IPS-15b (cell line): ENCODE results near the gene B4GALT5.
"Not testable (repeated sequence)": the region's sequence is repeated elsewhere in the genome, so short reads cannot be mapped to it uniquely, and the experiment has no call there.

Experiments
- H3K27me3 ChIP-seq: one replicate; pipeline ENCODE4 v1.6.1; 2013; ENCODE audit warnings: low read length; ENCODE audit not compliant: control insufficient read depth, insufficient read depth
- H3K36me3 ChIP-seq: one replicate; pipeline ENCODE4 v1.6.1; 2013; ENCODE audit warnings: low read length; ENCODE audit not compliant: control insufficient read depth, insufficient read depth
- H3K4me1 ChIP-seq: one replicate; pipeline ENCODE4 v1.6.1; 2013; ENCODE audit warnings: mild to moderate bottlenecking, low read length; ENCODE audit not compliant: control insufficient read depth, insufficient read depth
- H3K4me3 ChIP-seq: one replicate; pipeline ENCODE4 v1.5.1; 2013; ENCODE audit warnings: low read depth, low read length
- H3K9ac ChIP-seq: one replicate; pipeline ENCODE4 v1.6.1; 2013; ENCODE audit warnings: low read depth, mild to moderate bottlenecking, low read length
- H3K9me3 ChIP-seq: one replicate; pipeline ENCODE4 v1.6.1; 2013; ENCODE audit warnings: mild to moderate bottlenecking, low read length; ENCODE audit not compliant: control insufficient read depth, insufficient read depth

The B4GALT5 gene

DNA sequence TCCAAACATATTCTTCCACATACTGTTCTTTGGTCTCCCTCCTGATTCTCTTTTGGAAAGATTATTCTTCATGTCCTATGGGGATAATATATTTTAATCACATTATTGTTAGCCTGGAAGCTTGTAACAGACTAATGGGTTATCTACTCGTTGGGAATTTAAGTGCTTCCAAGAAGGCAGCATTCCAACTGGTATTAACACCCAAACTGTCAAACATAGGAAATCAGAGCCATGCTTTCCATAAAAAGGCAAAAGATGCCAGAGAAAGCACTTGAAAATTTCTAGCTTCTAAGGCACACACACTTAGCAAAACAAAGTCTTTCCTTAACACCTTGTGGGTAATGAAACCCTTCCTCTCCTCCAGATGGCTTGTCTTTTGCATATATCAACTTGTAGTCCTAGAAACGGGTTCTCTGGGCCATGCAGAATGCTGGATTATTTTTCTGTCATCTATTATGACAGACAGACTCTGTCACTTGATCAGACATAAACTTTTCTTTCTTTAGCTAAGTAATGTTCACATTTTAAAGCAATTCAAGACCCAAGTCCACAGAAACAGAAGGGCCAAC is 41.5 kb downstream of the B4GALT5 start:
- Histone ChIP-seq H3K4me1 (peaks cover 35% of the 10 kb centered on the region), H3K27me3 (no peaks in the 10 kb centered on the region), H3K4me3 (no peak overlapping the region)

DNA sequence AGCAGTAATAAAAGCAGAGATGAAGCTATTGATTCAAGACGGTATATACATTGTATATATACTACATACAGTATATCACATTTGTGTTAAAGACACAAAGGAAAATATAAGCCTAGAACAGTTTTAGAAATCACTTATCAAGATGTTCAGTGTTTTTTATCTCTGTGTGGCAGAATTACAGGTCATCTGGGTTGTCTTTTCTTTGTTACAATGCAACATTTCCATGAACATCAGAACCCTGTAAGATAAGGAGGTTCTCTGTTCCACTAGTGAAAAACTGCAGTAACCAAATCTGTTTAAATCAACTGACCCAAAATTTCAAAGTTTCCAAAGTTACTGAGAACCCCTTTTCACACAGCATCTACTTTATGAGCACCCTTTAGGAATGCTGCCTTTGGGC is 42.2 kb downstream of the B4GALT5 start:
- Histone ChIP-seq H3K27me3 (no peaks in the 10 kb centered on the region), H3K9ac (no peak overlapping the region), H3K36me3 (no peaks in the 10 kb centered on the region), H3K4me1 (peaks cover 36% of the 10 kb centered on the region), H3K4me3 (no peak overlapping the region), H3K9me3 (no peaks in the 10 kb centered on the region)

More for the DNA sequence above, 41.5 kb downstream of the B4GALT5 start:
- no peaks in the 10 kb centered on the region for H3K36me3 ChIP-seq
- no peaks in the 10 kb centered on the region for H3K9me3 ChIP-seq
- H3K9ac ChIP-seq: no peak overlapping the region

DNA sequence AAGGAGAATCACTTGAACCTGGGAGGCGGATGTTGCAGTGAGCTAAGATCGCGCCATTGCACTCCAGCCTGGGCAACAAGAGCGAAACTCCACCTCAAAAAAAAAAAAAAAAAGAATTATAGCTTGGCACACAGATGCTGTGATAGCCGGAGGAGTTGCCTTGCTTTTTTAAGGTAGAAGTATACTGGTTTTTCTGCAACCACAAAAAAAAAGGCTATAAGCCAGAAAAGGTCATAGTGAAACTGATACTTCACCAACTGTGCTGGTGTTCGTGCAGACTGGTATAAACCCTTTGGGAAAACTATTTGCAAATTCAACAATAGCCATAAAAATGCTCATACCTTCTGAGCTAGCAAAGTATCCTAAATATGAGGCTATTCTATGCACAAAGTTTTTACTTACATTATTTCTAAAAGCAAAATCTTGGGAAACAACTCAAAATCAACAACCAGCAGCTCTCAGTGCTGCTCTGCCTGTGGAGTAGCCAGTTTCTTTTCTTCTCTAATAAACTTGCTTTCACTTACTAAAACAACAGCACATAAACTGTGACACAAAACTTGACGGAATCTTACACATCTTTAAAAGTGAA is 44.0 kb downstream of the B4GALT5 start:
- H3K27me3 ChIP-seq: no peaks in the 10 kb centered on the region
- no peaks in the 10 kb centered on the region for H3K9me3 ChIP-seq
- H3K36me3 ChIP-seq: no peaks in the 10 kb centered on the region
- H3K4me3 ChIP-seq: no peak overlapping the region
- H3K4me1 ChIP-seq: peaks cover 22% of the 10 kb centered on the region
- H3K9ac ChIP-seq: no peak overlapping the region

DNA sequence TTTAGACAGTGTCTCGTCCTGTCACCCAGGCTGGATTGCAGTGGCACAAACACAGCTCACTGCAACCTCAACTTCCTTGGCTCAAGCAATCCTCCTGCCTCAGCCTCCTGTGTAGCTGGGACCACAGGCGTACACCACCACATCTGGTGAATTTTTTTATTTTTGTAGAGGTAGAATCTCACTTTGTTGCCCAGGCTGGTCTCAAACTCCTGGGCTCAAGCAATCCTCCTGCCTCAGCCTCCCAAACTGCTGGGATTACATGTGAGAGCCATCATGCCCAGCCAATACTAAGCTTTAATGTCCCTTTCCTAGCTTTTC is 44.8 kb downstream of the B4GALT5 start:
- peaks cover 22% of the 10 kb centered on the region for H3K4me1 ChIP-seq
- H3K9me3 ChIP-seq, H3K4me3 ChIP-seq, H3K36me3 ChIP-seq, H3K27me3 ChIP-seq, H3K9ac ChIP-seq: not testable (repeated sequence)

DNA sequence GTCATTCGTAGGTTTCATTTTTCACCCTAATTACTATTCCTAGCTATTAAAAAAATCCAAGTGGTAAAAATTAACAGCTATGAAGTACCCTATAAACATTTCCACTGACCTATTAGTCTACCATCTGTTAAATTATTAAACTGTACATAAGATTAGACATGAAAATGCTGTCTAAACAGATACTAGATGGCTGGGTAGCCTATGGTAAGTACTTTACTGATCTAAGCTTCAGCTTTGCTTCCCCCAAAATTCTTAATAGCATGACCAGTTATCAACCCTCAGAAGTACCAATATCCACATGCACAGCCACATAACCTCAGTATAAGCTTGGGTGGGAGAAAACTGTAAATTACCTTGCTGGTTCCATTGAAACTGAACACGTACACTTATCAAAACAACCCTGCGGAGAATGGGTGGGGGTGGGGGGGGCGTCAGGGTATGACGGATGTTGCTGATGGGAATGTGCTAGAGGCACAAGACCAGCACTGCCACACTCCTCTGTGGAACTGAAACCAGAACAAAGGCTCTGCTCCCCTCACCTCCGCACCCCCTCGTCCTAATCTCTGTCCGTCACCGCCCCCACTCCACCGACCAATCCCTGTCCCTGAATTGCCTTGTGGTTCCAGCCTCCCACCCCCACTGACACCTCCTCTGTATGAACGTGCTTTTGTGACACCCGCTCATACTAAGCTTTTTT is 45.3 kb downstream of the B4GALT5 start:
- no peaks in the 10 kb centered on the region for H3K27me3 ChIP-seq
- no peak overlapping the region for H3K4me3 ChIP-seq
- no peaks in the 10 kb centered on the region for H3K36me3 ChIP-seq
- H3K4me1 ChIP-seq: peaks cover 22% of the 10 kb centered on the region
- no peaks in the 10 kb centered on the region for H3K9me3 ChIP-seq
- H3K9ac ChIP-seq: no peak overlapping the region

DNA sequence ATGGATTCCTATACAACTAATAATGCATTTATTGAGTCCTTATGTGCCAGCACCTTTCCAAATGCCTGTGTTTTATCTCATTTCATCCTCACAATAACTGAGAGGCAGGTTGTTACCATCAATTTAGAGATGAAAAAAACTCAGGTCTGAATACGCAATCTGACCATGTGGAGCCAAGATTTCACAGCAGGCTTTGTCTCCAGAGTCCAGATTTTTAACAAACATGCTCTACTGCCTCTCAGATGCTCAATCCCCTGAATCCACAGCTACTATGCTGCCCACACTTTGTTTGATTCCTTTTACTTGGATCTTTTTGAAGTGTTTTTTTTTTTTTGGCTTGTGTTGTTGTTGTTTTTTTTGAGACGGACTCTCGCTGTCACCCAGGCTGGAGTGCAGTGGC is 46.8 kb downstream of the B4GALT5 start:
- Histone ChIP-seq H3K9me3 (no peaks in the 10 kb centered on the region), H3K27me3 (no peaks in the 10 kb centered on the region), H3K4me1 (peaks cover 19% of the 10 kb centered on the region), H3K4me3 (no peak overlapping the region), H3K9ac (no peak overlapping the region), H3K36me3 (no peaks in the 10 kb centered on the region)

DNA sequence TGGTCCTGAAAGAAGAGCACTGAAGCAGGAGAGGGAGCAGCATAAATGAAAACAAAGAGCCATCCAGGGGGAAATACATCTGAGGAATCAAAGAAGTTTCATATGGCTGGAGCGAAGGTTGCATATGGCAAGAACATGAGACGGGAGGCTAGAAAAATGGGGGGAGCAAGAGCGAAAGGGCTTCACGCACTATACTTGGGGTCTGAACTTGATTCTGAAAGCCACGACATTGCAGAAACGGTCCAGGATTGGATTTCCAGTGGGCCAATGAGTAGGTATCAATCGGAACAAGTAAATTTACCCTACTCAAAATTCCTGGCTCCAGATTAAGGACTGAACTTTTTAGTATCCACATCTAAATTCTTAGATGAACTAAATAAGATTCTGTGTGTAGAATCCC is 47.9 kb downstream of the B4GALT5 start:
- Histone ChIP-seq H3K4me3 (no peak overlapping the region), H3K36me3 (no peaks in the 10 kb centered on the region), H3K27me3 (no peaks in the 10 kb centered on the region), H3K9ac (no peak overlapping the region), H3K4me1 (peaks cover 17% of the 10 kb centered on the region), H3K9me3 (no peaks in the 10 kb centered on the region)

DNA sequence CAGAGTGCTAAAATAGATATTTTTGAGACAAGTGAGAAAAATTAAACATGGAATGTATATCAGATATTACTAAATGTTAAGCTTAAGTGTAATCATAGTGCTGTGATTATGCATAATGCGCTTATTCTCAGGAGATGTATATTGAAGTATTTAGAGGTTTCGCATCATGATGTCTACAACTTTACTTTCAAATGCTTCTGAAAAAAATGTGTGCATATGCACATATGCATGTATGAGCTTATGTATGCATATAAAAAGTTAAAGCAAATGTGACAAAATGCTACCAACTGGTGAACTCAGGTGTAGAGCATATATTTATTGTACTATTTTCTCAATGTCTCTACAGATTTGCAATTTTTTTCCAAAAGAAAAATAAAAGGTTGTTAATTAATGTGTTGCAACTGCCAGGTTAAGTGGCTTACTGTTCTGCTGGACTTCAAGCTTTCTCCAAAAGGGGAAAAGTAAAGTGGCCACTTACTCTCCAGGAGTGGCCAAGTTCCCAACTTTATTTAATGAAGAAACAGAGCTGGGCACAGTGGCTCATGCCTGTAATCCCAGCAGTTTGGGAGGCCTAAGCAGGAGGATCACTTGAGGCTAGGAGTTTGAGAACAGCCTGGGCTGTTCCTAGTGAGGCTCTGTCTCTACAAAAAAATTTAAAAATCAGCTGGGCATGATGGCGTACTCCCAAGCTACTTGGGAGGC is 48.9 kb downstream of the B4GALT5 start:
- Histone ChIP-seq H3K4me3 (no peak overlapping the region), H3K4me1 (peaks cover 17% of the 10 kb centered on the region), H3K27me3 (no peaks in the 10 kb centered on the region), H3K9me3 (no peaks in the 10 kb centered on the region), H3K9ac (no peak overlapping the region), H3K36me3 (no peaks in the 10 kb centered on the region)

DNA sequence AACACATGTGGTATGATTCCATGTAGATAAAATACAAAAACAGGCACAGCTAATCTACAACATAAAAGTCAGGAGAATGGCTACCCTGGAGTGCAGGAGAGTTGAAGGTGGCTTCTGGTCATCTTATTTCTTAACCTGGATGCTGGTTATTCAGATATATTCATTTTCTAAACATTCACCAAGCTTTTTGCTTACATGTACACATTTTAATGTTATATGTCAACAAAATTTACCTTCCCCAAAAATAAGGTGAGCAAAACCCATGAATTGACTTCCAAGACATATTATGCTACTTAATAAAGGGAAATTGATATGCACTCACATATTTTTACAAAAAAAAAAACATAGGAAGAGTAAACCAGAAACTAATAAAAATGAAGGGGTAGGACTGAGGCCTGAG is 50.6 kb downstream of the B4GALT5 start:
- Histone ChIP-seq H3K4me1 (peaks cover 27% of the 10 kb centered on the region), H3K4me3 (no peak overlapping the region), H3K9ac (no peak overlapping the region)

DNA sequence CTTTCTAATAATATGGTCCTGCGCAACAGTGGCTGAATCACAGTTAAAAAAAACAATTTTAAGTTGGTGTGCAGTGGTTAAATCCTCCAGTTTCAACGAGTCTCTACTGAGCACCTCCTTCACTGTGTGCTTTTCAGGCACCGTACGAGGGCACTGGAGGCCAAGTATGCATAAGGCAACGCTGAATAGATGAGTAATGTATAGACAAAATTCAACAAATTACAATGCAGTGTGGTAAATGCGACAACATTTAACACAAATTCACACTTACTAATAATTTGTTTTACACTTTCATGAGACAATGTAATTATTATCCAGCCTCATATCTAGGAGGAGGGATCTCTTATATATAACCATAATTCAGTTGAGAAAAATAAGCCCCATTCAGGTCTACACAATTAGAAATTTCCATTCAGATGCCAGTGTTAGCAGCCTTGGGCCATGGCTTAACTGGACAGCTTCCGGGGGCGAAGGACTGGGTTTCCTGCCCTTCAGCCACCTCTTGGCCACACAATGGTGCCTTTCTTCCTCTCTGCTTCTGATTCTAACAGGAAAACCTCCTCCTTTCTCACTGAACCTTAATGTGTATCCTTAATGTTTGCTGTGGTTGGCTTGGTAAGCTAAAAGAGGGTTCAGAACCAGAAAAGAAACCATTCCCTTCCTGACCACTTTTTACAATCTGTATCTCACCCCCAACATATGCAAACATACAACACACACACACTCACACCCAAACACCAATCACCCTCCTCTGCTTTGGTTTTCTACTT is 51.9 kb downstream of the B4GALT5 start:
- Histone ChIP-seq H3K4me1 (peaks cover 30% of the 10 kb centered on the region), H3K27me3 (no peaks in the 10 kb centered on the region), H3K36me3 (no peaks in the 10 kb centered on the region), H3K4me3 (no peak overlapping the region), H3K9ac (no peak overlapping the region), H3K9me3 (no peaks in the 10 kb centered on the region)

More for the DNA sequence above, 50.6 kb downstream of the B4GALT5 start:
- Histone ChIP-seq H3K36me3 (no peaks in the 10 kb centered on the region), H3K9me3 (no peaks in the 10 kb centered on the region), H3K27me3 (no peaks in the 10 kb centered on the region)

DNA sequence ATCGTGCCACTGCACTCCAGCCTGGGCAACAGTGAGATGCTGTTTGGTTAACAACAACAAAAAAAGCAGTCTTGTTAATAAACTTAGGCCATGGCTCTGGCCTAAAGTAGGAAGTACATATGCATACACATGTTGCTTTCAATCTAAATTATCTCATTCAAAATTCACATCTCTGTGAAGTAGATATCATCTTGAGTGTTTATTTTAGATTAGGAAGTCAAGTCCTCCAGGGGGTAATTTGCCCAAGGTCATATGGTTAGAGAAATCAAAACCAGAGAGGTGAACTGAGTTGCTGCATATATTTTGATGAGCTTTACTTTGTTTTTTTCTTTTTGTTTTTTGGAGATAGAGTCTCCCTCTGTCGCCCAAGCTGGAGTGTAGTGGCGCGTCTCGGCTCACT is 52.8 kb downstream of the B4GALT5 start:
- Histone ChIP-seq H3K27me3 (no peaks in the 10 kb centered on the region), H3K9me3 (no peaks in the 10 kb centered on the region), H3K4me3 (no peak overlapping the region), H3K9ac (no peak overlapping the region), H3K36me3 (peaks cover 2% of the 10 kb centered on the region), H3K4me1 (peaks cover 28% of the 10 kb centered on the region)
